ENCODE results near the gene SLC26A6. TPM values are rescaled to one million over a fixed set of nuclear protein-coding genes. Genes with fewer than 3 reads are reported as not detected.

SLC26A6 gene
- polyA plus RNA-seq, 3 donors from 2014 or later = 2.2 to 7.8 (median 5.1) TPM

GRCh38 chr3:48619541-48620524 is 15.4 kb downstream of the SLC26A6 start:
- no peak overlapping the region for H3K27ac Mint-ChIP-seq
- no peak for DNase-seq
- no peaks in the 10 kb centered on the region for H3K4me1 Mint-ChIP-seq
- H3K4me3 Mint-ChIP-seq = no peak overlapping the region
- H3K36me3 Mint-ChIP-seq = no peaks in the 10 kb centered on the region
- H3K9me3 Mint-ChIP-seq = peaks cover 7 to 14% (median 10%) of the 10 kb centered on the region in 6 donors
- H3K27me3 Mint-ChIP-seq (ENCODE audit: low read depth in 3 of 3) = peaks cover 0 to 2% (median 2%) of the 10 kb centered on the region in 3 donors

- Mint-ChIP-seq H3K9me3 (peaks cover 7 to 14% (median 10%) of the 10 kb centered on the region in 6 donors), H3K36me3 (no peaks in the 10 kb centered on the region), H3K27me3 (ENCODE audit: low read depth in 3 of 3) (peaks cover 0 to 2% (median 2%) of the 10 kb centered on the region in 3 donors), H3K4me3 (no peak overlapping the region), H3K27ac (no peak overlapping the region), H3K4me1 (no peaks in the 10 kb centered on the region)
- no peak for DNase-seq
Measured at GRCh38 chr3:48617559-48617958, 17.7 kb downstream of the SLC26A6 start.

- Mint-ChIP-seq H3K4me3 (no peak overlapping the region), H3K27ac (no peak overlapping the region), H3K36me3 (no peaks in the 10 kb centered on the region), H3K4me1 (peaks cover 0 to 5% of the 10 kb centered on the region in 2 donors), H3K27me3 (ENCODE audit: low read depth in 3 of 3) (peaks cover 5 to 8% (median 5%) of the 10 kb centered on the region in 3 donors), H3K9me3 (peaks cover 6 to 14% (median 9%) of the 10 kb centered on the region in 6 donors)
- DNase-seq = no peak
Measured at GRCh38 chr3:48614044-48614443, 21.2 kb downstream of the SLC26A6 start.

- no peak overlapping the region for H3K27ac Mint-ChIP-seq
- DNase-seq = no peak
- H3K9me3 Mint-ChIP-seq = peaks cover 3 to 9% (median 4%) of the 10 kb centered on the region in 6 donors
- H3K36me3 Mint-ChIP-seq = peaks cover 0 to 4% (median 3%) of the 10 kb centered on the region in 3 donors
- H3K27me3 Mint-ChIP-seq (ENCODE audit: low read depth in 3 of 3) = peaks cover 5 to 8% (median 5%) of the 10 kb centered on the region in 3 donors
- peaks cover 13 to 16% of the 10 kb centered on the region in 2 donors for H3K4me1 Mint-ChIP-seq
- H3K4me3 Mint-ChIP-seq = no peak overlapping the region
Measured at GRCh38 chr3:48612309-48612708, 23.0 kb downstream of the SLC26A6 start.

- peaks cover 0 to 10% (median 4%) of the 10 kb centered on the region in 3 donors for H3K36me3 Mint-ChIP-seq
- H3K4me1 Mint-ChIP-seq = peaks cover 13 to 16% of the 10 kb centered on the region in 2 donors
- peaks cover 5 to 6% (median 5%) of the 10 kb centered on the region in 3 donors for H3K27me3 Mint-ChIP-seq (ENCODE audit: low read depth in 3 of 3)
- peak within 1 kb of the TSS; percentile 96 to 99 (median 98) for H3K4me3 Mint-ChIP-seq
- peak within 1 kb of the TSS; percentile 90 to 97 (median 94) for H3K27ac Mint-ChIP-seq
- DNase-seq = peak; percentile 93 to 94 (median 94)
- no peaks in the 10 kb centered on the region for H3K9me3 Mint-ChIP-seq
Measured at GRCh38 chr3:48609088-48610005, 25.9 kb downstream of the SLC26A6 start, which contains the start of gene UQCRC1. UQCRC1 (minus strand) TSS chr3:48609646; CDS start chr3:48609620, 26 bp downstream.

GRCh38 chr3:48607519-48607918 is 27.7 kb downstream of the SLC26A6 start:
- peaks cover 13 to 16% of the 10 kb centered on the region in 2 donors for H3K4me1 Mint-ChIP-seq
- H3K27ac Mint-ChIP-seq = no peak overlapping the region
- no peaks in the 10 kb centered on the region for H3K9me3 Mint-ChIP-seq
- H3K27me3 Mint-ChIP-seq (ENCODE audit: low read depth in 3 of 3) = peaks cover 3 to 7% (median 6%) of the 10 kb centered on the region in 3 donors
- peaks cover 6 to 24% (median 7%) of the 10 kb centered on the region in 3 donors for H3K36me3 Mint-ChIP-seq
- H3K4me3 Mint-ChIP-seq = no peak overlapping the region
- DNase-seq = no peak

- Mint-ChIP-seq H3K27ac (no peak overlapping the region), H3K9me3 (no peaks in the 10 kb centered on the region), H3K4me1 (no peaks in the 10 kb centered on the region), H3K36me3 (peaks cover 10 to 37% (median 11%) of the 10 kb centered on the region in 3 donors), H3K4me3 (no peak overlapping the region), H3K27me3 (ENCODE audit: low read depth in 3 of 3) (peaks cover 2 to 6% (median 5%) of the 10 kb centered on the region in 3 donors)
- DNase-seq = no peak
Measured at GRCh38 chr3:48601622-48601994, 33.7 kb downstream of the SLC26A6 start.

GRCh38 chr3:48600711-48601621 is 34.3 kb downstream of the SLC26A6 start:
- H3K9me3 Mint-ChIP-seq = no peaks in the 10 kb centered on the region
- H3K27me3 Mint-ChIP-seq (ENCODE audit: low read depth in 3 of 3) = peaks cover 5 to 8% (median 7%) of the 10 kb centered on the region in 3 donors
- peaks cover 10 to 37% (median 11%) of the 10 kb centered on the region in 3 donors for H3K36me3 Mint-ChIP-seq
- H3K27ac Mint-ChIP-seq = no peak overlapping the region
- H3K4me1 Mint-ChIP-seq = no peaks in the 10 kb centered on the region
- H3K4me3 Mint-ChIP-seq = no peak overlapping the region
- no peak for DNase-seq

- Mint-ChIP-seq H3K27ac (no peak overlapping the region), H3K27me3 (ENCODE audit: low read depth in 3 of 3) (peaks cover 7 to 8% (median 7%) of the 10 kb centered on the region in 3 donors), H3K9me3 (no peaks in the 10 kb centered on the region), H3K4me1 (no peaks in the 10 kb centered on the region), H3K36me3 (peaks cover 10 to 33% (median 11%) of the 10 kb centered on the region in 3 donors), H3K4me3 (no peak overlapping the region)
- DNase-seq = no peak
Measured at GRCh38 chr3:48599509-48600285, 35.6 kb downstream of the SLC26A6 start.

GRCh38 chr3:48599077-48599501 is 36.2 kb downstream of the SLC26A6 start:
- H3K9me3 Mint-ChIP-seq = no peaks in the 10 kb centered on the region

GRCh38 chr3:48598323-48599076 is 36.8 kb downstream of the SLC26A6 start:
- peaks cover 7 to 11% (median 11%) of the 10 kb centered on the region in 3 donors for H3K27me3 Mint-ChIP-seq (ENCODE audit: low read depth in 3 of 3)
- H3K36me3 Mint-ChIP-seq = peaks cover 10 to 22% (median 11%) of the 10 kb centered on the region in 3 donors
- no peaks in the 10 kb centered on the region for H3K9me3 Mint-ChIP-seq
- no peak overlapping the region for H3K4me3 Mint-ChIP-seq
- H3K27ac Mint-ChIP-seq = peak overlapping the region in 1 of 6 donors; percentile 23
- DNase-seq = no peak
- H3K4me1 Mint-ChIP-seq = no peaks in the 10 kb centered on the region

More at GRCh38 chr3:48599077-48599501, 36.2 kb downstream of the SLC26A6 start:
- H3K4me1 Mint-ChIP-seq = no peaks in the 10 kb centered on the region
- peaks cover 7 to 11% (median 7%) of the 10 kb centered on the region in 3 donors for H3K27me3 Mint-ChIP-seq (ENCODE audit: low read depth in 3 of 3)
- H3K4me3 Mint-ChIP-seq = no peak overlapping the region
- no peak for DNase-seq
- H3K36me3 Mint-ChIP-seq = peaks cover 10 to 28% (median 11%) of the 10 kb centered on the region in 3 donors
- no peak overlapping the region for H3K27ac Mint-ChIP-seq
